HG03280 (cell line): ENCODE results near the gene NUP205.
"Not testable (repeated sequence)": the region's sequence is repeated elsewhere in the genome, so short reads cannot be mapped to it uniquely, and the experiment has no call there.

Source experiments
- ATAC-seq: cut with Tn5 transposase; IDR thresholded peaks from one replicate; pipeline ENCODE4 v1.9.1; 2021; ENCODE audit warnings: mild to moderate bottlenecking, moderate library complexity; ENCODE audit not compliant: unreplicated experiment

The NUP205 gene

DNA sequence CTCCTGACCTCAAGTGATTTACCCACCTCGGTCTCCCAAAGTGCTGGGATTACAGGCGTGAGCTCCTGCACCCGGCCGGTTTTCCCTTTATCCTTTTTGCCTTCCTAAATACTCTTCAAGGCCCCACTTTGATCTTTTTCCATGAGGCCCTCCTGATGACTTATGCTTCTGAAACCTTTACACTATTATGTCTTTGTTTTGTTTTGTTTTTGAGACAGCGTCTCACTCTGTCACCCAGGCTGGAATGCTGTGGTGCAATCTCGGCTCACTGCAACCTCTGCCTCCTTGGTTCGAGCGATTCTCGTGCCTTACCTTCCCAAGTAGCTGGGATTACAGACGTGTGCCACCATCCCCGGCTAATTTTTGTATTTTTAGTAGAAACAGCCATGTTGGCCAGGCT is 108.4 kb downstream of the NUP205 start:
- ATAC-seq, result no peak

DNA sequence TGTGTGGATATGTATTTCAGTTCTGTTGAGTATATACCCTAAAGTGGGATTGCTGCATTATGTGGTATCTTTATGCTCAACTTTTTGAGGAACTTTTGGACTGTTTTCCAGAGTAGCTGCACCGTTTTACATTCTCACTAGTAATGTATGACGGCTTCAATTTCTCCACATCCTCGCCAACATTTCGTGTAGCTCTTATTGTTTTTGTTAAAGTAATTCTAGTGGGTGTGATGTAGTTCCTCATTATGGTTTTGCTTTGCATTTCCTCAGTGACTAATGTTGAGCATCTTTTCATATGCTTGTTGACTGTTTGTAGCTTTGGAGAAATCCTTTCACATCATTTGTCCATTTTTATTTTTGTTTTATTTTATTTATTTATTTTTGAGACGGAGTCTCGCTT is 109.1 kb downstream of the NUP205 start:
- no peak for ATAC-seq

DNA sequence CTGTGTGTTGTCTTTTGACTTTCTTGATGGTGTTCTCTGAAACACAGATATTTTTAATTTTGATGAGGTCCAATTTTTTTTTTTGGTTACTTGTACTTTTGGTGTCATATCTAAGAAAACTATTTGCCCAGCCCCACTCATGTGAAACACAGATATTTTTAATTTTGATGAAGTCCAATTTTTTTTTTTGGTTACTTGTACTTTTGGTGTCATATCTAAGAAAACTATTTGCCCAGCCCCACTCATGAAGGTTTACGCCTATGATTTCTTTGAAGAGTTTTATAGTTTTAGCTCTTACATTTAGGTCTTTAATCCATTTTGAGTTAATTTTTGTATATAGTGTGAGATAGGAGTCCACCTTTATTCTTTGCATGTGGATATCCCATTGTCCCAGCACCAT is 109.9 kb downstream of the NUP205 start:
- not testable (repeated sequence) for ATAC-seq

DNA sequence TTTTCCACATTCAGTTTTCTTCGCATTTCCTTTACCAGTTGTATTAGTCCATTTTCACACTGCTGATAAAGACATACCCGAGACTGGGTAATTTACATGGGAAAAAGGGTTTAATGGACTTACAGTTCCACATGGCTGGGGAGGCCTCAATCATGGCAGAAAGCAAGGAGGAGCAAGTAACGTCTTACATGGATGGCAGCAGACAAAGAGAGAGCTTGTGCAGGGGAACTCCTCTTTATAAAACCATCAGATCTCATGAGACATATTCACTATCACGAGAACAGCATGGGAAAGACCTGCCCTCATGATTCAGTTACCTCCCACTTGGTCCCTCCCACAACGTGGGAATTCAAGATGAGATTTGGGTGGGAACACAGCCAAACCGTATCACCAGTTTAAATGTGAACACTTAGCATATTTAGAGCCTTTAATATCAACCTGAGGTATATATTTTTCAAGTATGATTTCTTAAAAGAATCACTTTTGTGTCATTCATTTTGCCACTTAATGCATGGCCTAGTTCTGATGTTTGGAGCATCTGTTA is 111.2 kb downstream of the NUP205 start:
- not testable (repeated sequence) for ATAC-seq

DNA sequence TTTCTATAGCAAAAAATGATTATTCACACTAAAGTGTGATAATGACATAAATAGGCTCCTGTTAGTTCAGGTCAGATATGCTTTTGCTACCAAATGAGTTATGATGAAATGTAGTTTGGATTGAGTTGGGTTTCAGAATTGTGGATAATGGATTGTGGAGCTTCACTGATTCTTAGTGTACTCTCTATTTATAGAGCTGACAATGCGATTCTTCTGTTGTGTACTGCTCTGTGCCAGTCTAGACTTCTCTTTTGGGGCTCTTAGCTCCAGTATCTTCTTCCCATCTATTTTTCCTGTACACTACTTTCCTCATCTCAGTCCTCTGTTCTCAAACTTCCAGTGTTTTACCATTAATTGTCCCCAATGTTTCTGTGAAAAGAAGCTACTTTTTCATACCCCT is 112.1 kb downstream of the NUP205 start:
- ATAC-seq, result no peak

DNA sequence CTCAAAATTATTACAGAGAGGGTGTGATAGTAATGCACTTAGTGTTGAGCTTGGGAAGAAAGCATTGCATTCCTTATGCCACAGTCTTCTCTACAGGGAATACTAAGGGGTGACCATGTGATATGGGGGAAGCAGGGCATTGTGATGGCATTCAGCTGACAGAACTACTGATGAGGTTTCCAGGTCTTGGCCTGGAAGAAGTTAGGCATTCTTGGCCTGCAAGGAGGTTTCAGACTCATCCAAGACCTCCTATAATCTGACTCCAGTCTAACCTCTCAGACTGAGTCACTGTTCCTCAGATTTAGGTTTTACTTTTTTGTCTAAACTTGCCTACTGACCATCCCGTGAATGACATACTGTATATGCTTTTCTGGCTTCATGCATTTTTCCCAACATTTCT is 112.5 kb downstream of the NUP205 start:
- ATAC-seq, result no peak

DNA sequence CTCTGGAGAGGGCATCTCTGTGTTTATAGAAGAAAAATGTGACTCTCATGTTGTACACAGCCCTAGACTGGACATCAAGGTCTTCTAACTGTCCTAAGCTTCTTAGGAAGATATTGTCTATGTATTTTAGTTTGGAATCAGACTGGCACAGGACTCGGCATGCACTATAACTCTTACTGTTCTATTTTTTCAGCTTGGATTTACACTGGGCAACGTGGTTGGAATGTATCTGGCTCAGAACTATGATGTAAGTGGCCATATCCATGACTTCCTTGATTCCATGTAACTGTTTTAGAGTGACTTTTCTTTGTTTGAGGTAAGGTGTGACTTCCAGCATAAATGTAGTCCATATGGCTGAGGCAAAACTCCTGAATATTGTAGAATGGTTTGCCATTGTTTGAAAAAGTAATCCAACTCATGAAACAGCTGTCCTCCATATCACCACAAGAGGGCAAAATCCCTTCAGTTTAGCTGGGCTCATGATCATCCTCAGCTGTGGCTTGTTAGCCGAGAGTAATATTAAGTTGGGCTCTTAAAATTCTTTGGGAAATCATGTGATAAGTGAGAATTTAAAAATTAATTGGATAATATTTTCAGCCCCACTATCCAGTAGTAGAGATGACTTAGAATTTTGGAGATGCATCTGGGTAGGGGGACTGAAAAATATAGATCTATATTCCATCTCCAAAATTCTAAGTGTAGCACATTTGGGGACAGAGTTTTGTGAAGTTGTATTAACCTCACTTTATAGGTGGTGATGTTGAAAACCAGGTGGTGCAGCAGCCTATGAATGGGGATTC is 115.0 kb downstream of the NUP205 start:
- peak; percentile 73 for ATAC-seq

DNA sequence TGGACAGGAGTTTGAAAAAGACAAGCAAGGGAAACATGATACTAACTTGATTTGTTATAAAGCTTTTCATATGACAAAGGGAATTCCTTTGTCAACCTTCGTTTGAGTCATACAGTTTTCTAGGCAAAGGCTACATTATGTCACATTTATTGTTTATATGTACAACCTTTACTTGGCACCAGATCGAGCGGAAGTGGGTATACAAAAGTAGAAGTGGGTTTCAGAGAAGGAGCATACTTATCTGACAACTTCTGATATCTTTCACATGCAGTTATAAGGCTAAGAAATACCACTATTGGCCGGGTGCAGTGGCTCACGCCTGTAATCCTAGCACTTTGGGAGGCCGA is 115.6 kb downstream of the NUP205 start:
- no peak for ATAC-seq

DNA sequence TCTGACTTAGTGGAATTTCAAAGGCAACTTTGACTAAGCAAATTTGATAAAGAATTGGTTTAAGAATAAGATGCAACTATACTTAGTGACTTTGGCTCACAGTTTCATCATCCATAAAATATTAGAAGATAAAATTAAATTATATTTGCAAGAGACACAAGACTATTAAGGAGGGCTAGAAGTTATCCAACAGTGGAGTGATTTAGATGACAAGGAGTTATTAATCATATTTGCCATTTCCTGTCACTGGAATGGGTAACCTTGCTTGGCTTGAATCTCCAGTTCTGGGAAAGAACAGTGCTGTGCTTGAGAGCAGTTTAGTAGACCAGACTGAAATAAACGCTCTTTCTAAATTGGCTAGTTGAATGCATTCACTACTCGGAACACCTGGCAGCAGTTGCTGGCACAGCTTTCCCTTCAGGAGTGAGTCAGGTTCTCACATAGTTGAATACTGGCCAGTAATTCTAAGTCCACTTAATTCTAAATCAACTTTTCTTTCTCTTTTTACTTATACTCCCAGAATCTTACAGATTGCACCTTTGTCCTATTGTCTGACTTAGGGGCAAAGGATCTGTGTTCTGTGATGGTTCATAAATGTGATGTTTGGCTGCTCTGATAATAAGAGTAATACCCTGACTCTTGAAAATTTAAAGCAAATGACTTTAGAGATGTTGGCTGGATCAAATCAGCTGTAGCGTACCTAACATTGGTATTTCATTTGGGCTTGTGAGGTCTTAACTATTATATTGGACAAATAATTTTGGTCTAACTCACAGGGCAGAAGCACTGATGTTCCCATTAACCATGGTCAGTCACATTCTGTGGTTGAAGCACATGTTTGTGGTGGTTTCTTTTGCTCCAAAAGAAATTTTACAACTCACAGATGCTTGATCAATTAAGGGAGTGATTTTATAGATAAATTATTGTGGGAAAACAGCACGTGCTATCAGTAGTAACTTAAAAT is 121.2 kb downstream of the NUP205 start:
- ATAC-seq, result no peak

DNA sequence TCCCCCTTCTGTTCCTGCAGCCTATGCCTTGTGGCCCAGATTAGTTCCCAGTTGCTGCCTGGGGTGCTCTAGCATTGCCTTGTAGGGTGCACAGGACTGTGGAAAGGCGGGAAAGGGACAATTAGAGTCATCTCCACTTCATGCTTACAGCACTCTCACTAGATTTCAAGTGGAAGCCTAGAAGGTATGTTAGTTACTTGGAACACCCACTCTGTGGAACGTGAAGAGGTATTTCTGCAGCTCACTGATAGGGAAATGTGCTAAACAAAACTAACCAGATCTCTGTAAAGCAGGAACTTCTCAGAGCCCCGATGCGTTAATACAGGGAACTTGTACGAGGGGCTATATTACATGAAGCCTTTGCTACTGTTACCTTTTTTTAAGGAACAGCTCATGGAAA is 124.0 kb downstream of the NUP205 start:
- ATAC-seq, result no peak

DNA sequence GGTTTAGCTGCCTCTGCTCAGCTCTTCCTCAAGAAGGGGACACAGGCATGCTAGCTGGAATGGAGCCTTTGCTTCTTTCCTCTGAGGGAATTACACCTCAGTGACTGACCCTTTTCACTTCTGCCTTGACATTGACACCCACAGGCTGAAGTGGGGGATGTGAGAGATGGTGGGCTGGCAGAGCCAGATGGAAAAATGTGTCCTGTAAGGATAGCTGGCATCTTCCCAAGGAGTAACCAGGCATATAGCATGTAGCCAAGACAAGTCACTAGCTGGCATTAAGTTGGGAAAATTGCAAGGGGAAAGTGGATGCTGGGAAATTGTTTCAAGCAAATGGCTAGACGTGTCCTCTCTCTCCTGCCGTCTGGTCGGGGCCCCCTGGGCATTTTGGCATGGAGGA is 124.5 kb downstream of the NUP205 start:
- no peak for ATAC-seq

DNA sequence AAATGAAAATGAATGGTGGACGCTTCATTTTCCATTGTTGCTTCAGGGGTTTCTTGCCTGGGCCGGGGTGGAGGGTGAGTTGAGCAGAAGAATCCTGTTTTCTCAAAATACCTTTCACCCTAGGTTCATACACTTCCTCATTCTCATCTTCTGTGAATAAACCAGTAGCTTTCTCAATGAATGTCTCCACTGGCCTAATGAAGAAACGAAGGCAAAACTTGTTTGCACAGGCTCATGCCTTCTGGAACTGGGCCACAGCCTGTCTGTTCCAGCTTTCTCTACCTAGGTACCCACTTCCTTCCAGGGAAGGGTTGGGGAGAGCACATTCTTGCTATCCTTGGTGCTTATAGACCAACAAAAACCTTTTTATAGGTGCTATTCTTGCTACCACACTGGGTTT is 125.9 kb downstream of the NUP205 start:
- ATAC-seq, result no peak

DNA sequence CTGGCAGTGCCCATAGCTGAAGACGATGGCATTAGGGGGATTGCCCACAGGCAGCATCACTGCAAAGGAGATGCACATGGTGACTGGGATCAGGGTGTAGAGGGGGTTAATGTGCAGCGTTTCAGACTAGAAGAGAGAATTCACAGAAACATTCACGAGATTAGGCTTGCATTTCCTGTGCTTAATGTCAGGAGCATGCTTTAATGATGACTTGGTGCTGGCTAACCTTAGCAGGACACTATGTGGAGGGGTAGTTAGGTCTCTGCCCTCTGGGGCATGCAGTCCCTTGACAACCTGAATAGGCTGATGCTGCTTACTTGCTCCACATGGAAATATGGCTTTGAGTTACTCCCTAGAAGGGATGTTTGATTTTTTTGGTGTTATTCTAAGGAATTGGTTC is 126.4 kb downstream of the NUP205 start:
- no peak for ATAC-seq

DNA sequence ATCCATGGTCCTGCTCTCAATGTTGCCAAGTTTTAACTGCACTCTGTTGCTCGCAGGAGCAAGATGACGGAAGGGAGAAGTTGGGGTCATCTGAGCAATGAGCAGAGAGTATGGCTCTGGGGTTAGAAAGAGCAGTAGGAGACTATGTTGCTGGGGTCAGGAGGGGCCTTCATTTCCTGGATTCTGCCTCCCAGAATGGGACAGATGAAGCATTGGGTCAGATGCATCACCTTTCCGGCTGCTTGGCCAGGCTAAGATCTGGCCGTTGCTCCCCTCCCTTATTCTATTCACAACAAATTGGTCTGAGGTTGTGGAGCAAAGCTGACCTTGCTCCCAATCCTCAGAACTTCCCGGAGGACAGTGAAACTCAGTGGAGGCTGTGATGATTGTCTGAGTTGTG is 127.0 kb downstream of the NUP205 start:
- ATAC-seq, result no peak

DNA sequence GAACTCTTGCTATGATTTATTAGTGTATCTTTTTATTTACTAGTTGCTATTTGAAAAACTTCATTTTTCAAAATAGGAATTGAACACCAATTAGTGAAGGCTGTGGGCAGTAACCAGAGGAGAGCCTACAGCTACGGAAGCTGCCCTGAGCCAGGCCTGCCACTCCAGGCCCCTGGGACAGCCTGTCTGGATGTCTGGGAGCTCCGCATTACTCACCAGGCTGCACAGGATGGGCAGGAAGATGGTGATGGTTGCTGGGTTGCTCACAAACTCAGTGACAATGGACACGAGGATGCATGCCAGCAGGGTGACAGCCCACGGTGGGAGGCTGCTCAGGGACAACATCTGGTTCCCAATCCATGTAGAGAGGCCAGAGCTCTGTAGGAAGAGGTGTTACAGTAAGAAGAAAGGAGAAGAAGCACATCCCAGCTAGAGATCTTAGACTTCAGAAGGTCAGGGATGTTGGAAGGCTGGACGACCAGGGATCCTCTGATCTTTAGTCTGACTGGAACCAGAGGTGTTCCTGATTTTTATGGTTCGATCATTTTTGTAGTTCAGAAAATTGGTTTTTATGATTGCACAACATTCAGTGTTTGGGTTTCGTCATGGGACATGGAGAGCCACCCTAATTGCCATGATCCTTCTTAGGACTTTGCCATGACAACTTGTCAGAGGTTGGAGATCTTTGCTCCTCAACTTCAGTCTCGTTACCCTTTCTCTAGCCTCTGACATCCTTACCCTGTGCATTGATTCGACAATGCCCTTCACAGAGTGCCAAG is 127.8 kb downstream of the NUP205 start:
- no peak for ATAC-seq

DNA sequence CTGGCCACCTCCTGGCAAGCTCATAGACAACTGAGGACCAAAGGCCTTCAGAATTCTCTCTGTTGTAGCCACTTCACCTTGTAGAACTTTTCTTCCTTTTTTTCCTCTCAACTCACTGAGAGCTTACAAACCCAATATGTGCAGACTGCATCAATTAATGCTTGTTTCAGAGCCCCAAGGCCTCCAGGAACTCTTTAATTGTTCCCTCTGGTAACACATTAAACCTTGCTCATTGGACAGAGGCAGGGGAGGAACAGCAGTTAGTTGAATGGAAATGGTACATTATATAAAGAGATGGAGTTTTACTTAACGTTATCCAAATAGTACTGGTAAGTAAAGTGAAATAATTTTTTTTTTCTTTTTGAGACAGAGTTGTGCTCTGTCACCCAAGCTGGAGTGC is 129.7 kb downstream of the NUP205 start:
- ATAC-seq, result no peak

DNA sequence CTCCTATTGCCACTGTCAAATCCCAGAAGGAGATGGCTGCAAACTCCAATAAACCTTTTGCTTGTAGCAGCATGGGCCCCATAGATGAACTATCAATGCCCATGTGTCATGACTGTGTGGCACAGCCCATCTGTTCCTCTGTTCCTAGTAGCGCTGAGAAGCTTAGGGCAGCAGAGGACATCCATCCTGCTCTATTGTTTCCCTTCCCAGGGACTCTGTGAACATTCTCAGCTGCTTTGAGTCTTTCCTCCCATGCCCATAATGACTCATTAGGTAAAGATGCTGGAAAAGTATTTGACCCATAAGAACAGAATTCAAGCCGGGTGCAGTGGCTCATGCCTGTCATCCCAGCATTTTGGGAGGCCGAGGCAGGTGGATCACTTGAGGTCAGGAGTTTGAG is 132.8 kb downstream of the NUP205 start:
- no peak for ATAC-seq

DNA sequence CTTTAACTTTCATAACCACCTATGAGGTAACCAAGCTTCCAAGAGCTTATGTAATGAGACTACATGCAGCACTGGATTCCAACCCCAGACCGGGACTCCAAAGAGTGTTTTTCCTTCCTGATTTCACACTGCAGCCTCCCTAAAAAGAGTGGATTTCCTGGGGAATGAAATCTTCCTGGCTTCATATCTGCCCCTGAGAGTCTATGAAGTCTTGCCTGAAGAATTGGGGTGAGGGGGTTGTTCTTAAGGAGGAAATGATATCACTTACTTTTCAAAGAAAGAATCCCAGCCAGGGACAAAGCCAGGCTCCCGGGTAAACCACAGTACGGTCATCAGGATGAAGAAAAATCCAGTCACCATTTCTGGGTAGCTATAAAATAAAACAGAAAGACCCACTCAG is 134.3 kb downstream of the NUP205 start:
- ATAC-seq, result no peak

DNA sequence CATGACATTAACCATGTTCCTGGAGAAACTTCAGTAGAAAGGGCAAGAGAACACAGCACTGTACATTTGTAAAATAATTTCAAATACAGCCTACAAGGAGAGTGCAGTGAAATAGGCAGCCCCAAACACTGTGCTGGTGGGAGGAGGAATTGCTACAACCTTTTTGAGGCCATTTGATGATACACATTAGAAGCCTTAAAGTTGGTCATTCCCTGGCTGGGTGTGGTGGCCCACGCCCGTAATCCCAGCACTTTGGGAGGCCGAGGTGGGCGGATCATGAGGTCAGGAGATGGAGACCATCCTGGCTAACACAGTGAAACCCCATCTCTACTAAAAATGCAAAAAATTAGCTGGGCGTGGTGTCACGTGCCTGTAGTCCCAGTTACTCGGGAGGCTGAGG is 134.9 kb downstream of the NUP205 start:
- not testable (repeated sequence) for ATAC-seq

DNA sequence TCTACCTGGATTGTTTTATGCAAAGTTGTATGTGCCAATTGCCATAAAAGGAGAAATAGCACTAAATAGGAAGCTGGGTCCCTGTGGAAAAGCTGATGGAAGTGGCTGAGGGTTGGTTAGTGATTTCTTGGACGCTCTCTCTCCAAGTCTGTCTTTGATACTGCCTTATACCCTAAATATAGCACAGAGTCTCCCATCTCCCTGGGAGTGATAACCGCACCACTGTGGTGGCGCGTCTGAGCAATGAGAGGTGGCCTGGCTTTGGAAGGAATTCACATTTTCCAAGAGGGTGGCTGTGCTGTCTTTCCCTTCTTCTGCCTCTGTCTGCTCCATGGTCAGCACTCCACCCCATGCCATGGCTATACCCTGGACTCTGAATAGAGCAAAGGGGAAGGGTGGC is 135.8 kb downstream of the NUP205 start:
- no peak for ATAC-seq
